ENCODE data around the gene CD164L2. TPM values are rescaled to one million over a fixed set of nuclear protein-coding genes. Genes with fewer than 3 reads are reported as not detected.

Gene CD164L2
- total RNA-seq, 1 experiment from 2014 or later: not detected

- no peak for DNase-seq
- Histone ChIP-seq H3K4me3 (no peak overlapping the region), H3K27me3 (no peaks in the 10 kb centered on the region), H3K36me3 (no peaks in the 10 kb centered on the region), H3K9me3 (no peaks in the 10 kb centered on the region)
Measured at GRCh38 chr1:27377760-27378495, 5.2 kb downstream of the CD164L2 start.

GRCh38 chr1:27374362-27375086, 8.6 kb downstream of the CD164L2 start, which contains the start of gene FCN3:
TSS of gene FCN3 (minus strand) at chr1:27374824. CDS start at chr1:27374818, 6 bp downstream.
- no peak for DNase-seq
- H3K36me3 ChIP-seq: no peaks in the 10 kb centered on the region

GRCh38 chr1:27372808-27373690, 10.1 kb downstream of the CD164L2 start:
- no peaks in the 10 kb centered on the region for H3K36me3 ChIP-seq
- no peak overlapping the region for H3K4me3 ChIP-seq
- no peaks in the 10 kb centered on the region for H3K27me3 ChIP-seq
- no peak for DNase-seq
- no peaks in the 10 kb centered on the region for H3K9me3 ChIP-seq

More at GRCh38 chr1:27374362-27375086, 8.6 kb downstream of the CD164L2 start, which contains the start of gene FCN3:
- no peaks in the 10 kb centered on the region for H3K9me3 ChIP-seq
- H3K27me3 ChIP-seq: no peaks in the 10 kb centered on the region
- no peak within 1 kb of the TSS for H3K4me3 ChIP-seq

GRCh38 chr1:27372022-27372807, 10.9 kb downstream of the CD164L2 start:
- no peaks in the 10 kb centered on the region for H3K36me3 ChIP-seq
- no peaks in the 10 kb centered on the region for H3K9me3 ChIP-seq
- no peaks in the 10 kb centered on the region for H3K27me3 ChIP-seq
- no peak overlapping the region for H3K4me3 ChIP-seq
- DNase-seq: no peak

GRCh38 chr1:27368869-27369582, 14.1 kb downstream of the CD164L2 start:
- DNase-seq: no peak
- peaks cover 11% of the 10 kb centered on the region for H3K36me3 ChIP-seq
- H3K27me3 ChIP-seq: no peaks in the 10 kb centered on the region
- H3K4me3 ChIP-seq: no peak overlapping the region
- H3K9me3 ChIP-seq: no peaks in the 10 kb centered on the region

GRCh38 chr1:27367160-27367650, 15.9 kb downstream of the CD164L2 start:
- peaks cover 19% of the 10 kb centered on the region for H3K36me3 ChIP-seq
- peak overlapping the region; percentile 90 for H3K4me3 ChIP-seq
- H3K9me3 ChIP-seq: no peaks in the 10 kb centered on the region
- H3K27me3 ChIP-seq: no peaks in the 10 kb centered on the region
- no peak for DNase-seq

GRCh38 chr1:27366411-27367159, 16.5 kb downstream of the CD164L2 start, which contains the start of gene MAP3K6:
TSS of gene MAP3K6 (minus strand) at chr1:27366961. CDS start at chr1:27366597, 364 bp downstream.
- peaks cover 19% of the 10 kb centered on the region for H3K36me3 ChIP-seq
- peak within 1 kb of the TSS; percentile 90 for H3K4me3 ChIP-seq
- DNase-seq: peak; percentile 92
- H3K9me3 ChIP-seq: no peaks in the 10 kb centered on the region
- H3K27me3 ChIP-seq: no peaks in the 10 kb centered on the region

- peak; percentile 83 for DNase-seq
- Histone ChIP-seq H3K36me3 (peaks cover 19% of the 10 kb centered on the region), H3K27me3 (no peaks in the 10 kb centered on the region), H3K9me3 (no peaks in the 10 kb centered on the region), H3K4me3 (peak overlapping the region; percentile 90)
Measured at GRCh38 chr1:27366113-27366410, 17.1 kb downstream of the CD164L2 start.

GRCh38 chr1:27365372-27366112, 17.6 kb downstream of the CD164L2 start:
- Histone ChIP-seq H3K4me3 (peak overlapping the region; percentile 90), H3K9me3 (no peaks in the 10 kb centered on the region), H3K27me3 (no peaks in the 10 kb centered on the region), H3K36me3 (peaks cover 19% of the 10 kb centered on the region)
- DNase-seq: peak; percentile 90

GRCh38 chr1:27364696-27365371, 18.3 kb downstream of the CD164L2 start:
- no peaks in the 10 kb centered on the region for H3K27me3 ChIP-seq
- H3K9me3 ChIP-seq: no peaks in the 10 kb centered on the region

GRCh38 chr1:27363766-27364695, 19.1 kb downstream of the CD164L2 start:
- H3K27me3 ChIP-seq: no peaks in the 10 kb centered on the region
- DNase-seq: no peak
- H3K4me3 ChIP-seq: no peak overlapping the region

More at GRCh38 chr1:27364696-27365371, 18.3 kb downstream of the CD164L2 start:
- DNase-seq: no peak
- H3K36me3 ChIP-seq: peaks cover 19% of the 10 kb centered on the region
- peak overlapping the region; percentile 90 for H3K4me3 ChIP-seq

GRCh38 chr1:27361553-27361952, 21.6 kb downstream of the CD164L2 start:
- Histone ChIP-seq H3K9me3 (no peaks in the 10 kb centered on the region), H3K4me3 (no peak overlapping the region), H3K27me3 (no peaks in the 10 kb centered on the region), H3K36me3 (peaks cover 30% of the 10 kb centered on the region)
- no peak for DNase-seq

More at GRCh38 chr1:27363766-27364695, 19.1 kb downstream of the CD164L2 start:
- peaks cover 19% of the 10 kb centered on the region for H3K36me3 ChIP-seq
- no peaks in the 10 kb centered on the region for H3K9me3 ChIP-seq

- Histone ChIP-seq H3K36me3 (peaks cover 33% of the 10 kb centered on the region), H3K9me3 (no peaks in the 10 kb centered on the region), H3K4me3 (no peak overlapping the region), H3K27me3 (no peaks in the 10 kb centered on the region)
- DNase-seq: no peak
Measured at GRCh38 chr1:27361044-27361402, 22.1 kb downstream of the CD164L2 start.
